ENCODE data around the gene SLC38A4.
"Not testable (repeated sequence)": the region's sequence is repeated elsewhere in the genome, so short reads cannot be mapped to it uniquely, and the experiment has no call there.

Gene SLC38A4

DNA sequence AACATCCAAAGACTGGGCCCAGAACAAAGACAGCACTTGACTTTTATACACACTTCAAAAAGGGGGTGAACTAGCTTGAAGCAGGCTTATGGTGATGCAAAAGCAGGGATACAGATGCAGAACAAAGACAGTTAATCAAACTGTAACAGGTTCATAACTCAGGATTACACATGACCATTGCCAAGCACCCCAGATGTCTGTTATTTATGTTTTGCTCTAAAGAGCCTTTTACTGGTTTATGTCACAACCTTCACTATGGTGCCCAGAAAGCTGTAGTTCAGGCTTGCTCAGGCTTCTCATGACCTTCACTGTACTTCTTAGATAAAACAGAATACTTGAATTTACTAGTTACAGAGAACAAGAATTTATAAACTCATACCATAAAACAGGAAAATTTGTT is 31.7 kb upstream of the SLC38A4 start:
- TF ChIP-seq, protein P1, sequence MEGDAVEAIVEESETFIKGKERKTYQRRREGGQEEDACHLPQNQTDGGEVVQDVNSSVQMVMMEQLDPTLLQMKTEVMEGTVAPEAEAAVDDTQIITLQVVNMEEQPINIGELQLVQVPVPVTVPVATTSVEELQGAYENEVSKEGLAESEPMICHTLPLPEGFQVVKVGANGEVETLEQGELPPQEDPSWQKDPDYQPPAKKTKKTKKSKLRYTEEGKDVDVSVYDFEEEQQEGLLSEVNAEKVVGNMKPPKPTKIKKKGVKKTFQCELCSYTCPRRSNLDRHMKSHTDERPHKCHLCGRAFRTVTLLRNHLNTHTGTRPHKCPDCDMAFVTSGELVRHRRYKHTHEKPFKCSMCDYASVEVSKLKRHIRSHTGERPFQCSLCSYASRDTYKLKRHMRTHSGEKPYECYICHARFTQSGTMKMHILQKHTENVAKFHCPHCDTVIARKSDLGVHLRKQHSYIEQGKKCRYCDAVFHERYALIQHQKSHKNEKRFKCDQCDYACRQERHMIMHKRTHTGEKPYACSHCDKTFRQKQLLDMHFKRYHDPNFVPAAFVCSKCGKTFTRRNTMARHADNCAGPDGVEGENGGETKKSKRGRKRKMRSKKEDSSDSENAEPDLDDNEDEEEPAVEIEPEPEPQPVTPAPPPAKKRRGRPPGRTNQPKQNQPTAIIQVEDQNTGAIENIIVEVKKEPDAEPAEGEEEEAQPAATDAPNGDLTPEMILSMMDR (conservative IDR thresholded peaks at IDR 0.05; ENCODE audit: low read depth, low read length), result no peak
- DNase-seq (ENCODE audit: low read depth), result no peak
- H3K4me3 ChIP-seq (ENCODE audit: low read length), result no peak overlapping the region

GRCh38 chr12:46855760-46856159 is 30.0 kb upstream of the SLC38A4 start:
- TF ChIP-seq, protein P1 (conservative IDR thresholded peaks at IDR 0.05; ENCODE audit: low read depth, low read length), result no peak
- H3K4me3 ChIP-seq (ENCODE audit: low read length), result no peak overlapping the region

DNA sequence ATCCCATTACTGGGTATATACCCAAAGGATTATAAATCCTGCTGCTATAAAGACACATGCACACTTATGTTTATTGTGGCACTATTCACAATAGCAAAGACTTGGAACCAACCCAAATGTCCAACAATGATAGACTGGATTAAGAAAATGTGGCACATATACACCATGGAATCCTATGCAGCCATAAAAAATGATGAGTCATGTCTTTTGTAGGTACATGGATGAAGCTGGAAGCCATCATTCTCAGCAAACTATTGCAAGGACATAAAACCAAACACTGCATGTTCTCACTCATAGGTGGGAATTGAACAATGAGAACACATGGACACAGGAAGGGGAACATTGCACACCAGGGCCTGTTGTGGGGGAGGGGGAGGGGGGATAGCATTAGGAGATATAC is 28.4 kb upstream of the SLC38A4 start:
- DNase-seq (ENCODE audit: low read depth); H3K4me3 ChIP-seq (ENCODE audit: low read length): not testable (repeated sequence)

More at GRCh38 chr12:46855760-46856159, 30.0 kb upstream of the SLC38A4 start:
- DNase-seq (ENCODE audit: low read depth), result no peak

DNA sequence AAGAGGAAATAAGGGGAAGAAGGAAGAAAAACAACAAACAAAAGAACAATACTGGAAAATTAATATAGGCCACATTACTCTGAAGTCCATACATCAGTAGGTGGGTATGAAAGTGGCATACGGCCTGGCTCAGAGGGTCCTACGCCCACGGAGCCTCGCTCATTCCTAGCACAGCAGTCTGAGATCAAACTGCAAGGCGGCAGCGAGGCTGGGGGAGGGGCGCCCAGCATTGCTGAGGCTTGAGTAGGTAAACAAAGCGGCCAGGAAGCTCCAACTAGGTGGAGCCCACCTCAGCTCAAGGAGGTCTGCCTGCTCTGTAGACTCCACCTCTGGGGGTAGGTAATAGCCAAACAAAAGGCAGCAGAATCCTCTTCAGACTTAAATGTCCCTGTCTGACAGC is 23.0 kb upstream of the SLC38A4 start:
- not testable (repeated sequence) for DNase-seq (ENCODE audit: low read depth); H3K4me3 ChIP-seq (ENCODE audit: low read length)

DNA sequence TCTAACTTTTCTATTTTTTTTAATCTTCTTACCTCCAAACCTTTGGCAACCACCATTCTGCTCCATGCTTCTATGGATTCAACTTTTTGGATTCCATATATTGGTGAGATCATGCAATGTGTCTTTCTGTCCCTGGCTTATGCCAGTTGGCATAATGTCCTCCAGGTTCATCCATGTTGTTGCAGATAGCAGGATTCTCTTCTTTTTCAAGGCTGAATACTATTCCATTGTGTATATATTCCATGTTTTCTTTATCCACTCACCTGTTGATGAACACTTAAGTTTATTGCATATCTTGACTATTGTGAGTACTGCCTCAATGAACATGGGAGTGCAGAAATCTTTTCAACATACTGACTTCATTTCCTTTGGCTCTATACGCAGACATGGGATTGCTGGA is 21.2 kb upstream of the SLC38A4 start:
- TF ChIP-seq, protein P1 (conservative IDR thresholded peaks at IDR 0.05; ENCODE audit: low read depth, low read length), result no peak

GRCh38 chr12:46843811-46844210 is 18.0 kb upstream of the SLC38A4 start:
- TF ChIP-seq, protein P1 (conservative IDR thresholded peaks at IDR 0.05; ENCODE audit: low read depth, low read length), result no peak
- no peak overlapping the region for H3K4me3 ChIP-seq (ENCODE audit: low read length)
- DNase-seq (ENCODE audit: low read depth), result no peak

More for the DNA sequence above, 21.2 kb upstream of the SLC38A4 start:
- H3K4me3 ChIP-seq (ENCODE audit: low read length), result no peak overlapping the region
- no peak for DNase-seq (ENCODE audit: low read depth)

DNA sequence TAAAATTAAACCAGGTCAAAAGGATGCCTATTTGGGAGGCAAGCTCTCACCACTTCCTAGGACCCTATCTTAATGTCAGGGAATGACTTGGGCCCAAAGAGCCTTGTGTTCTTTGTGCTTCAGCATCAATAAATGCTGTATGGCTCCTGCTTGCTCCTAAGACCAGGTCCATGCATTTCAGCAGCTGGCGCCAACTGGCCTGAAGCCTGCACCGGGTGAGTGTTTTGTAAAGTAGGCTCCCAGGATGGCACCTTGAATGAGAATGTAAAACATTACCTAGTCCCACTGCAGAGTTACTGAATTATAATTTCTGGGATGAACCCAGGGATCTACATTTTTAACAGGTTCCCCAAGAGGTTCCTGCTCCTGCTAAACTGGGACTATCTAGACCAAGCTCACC is 16.1 kb upstream of the SLC38A4 start:
- H3K4me3 ChIP-seq (ENCODE audit: low read length), result no peak overlapping the region
- TF ChIP-seq, protein P1 (conservative IDR thresholded peaks at IDR 0.05; ENCODE audit: low read depth, low read length), result no peak
- DNase-seq (ENCODE audit: low read depth), result no peak

DNA sequence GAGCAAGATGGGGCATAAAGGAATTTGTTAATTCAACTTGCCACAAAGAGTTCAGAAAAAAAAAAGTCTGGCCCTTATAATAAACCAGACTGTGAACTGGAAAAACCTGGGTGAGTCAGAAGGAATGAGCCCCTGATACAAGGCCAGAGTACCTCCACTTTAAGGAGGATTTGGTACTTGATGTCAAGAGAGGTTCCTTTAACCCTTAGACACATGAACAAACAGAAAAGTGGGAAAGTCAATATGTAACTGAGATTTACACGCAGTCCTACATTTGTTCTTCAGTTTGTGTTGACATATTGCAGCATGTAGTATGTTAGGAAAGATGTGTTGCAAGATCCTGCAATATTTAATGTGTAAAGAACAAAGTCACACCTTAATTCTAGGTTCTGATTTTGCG is 14.2 kb upstream of the SLC38A4 start:
- DNase-seq (ENCODE audit: low read depth), result no peak
- TF ChIP-seq, protein P1 (conservative IDR thresholded peaks at IDR 0.05; ENCODE audit: low read depth, low read length), result no peak
- H3K4me3 ChIP-seq (ENCODE audit: low read length), result no peak overlapping the region

Data from retinal pigment epithelial cell (primary cell).